HepG2 (cell line): ENCODE data around the gene SMOC1. TPM values are rescaled to one million over a fixed set of nuclear protein-coding genes. Genes with fewer than 3 reads are reported as not detected.

Experiments
- ATAC-seq: fragments of 200-7000 bp; cut with Tn5 transposase; 3 replicates; pipeline ENCODE4 v1.9.1; 2020; ENCODE audit warnings: mild to moderate bottlenecking, moderate library complexity
- BruUV-seq: library from RNA; stranded (reverse); fragments of 400-500 nt; replicated peaks from 2 replicates; lab custom pipeline; 2021; lab: Mats Ljungman, UMichigan
- CTCF ChIA-PET: fragments of 300-600 bp; formaldehyde crosslinking; extraction: SDS; loops from one replicate; lab custom pipeline; 2021; ENCODE audit warnings: low total read pairs, inconsistent platforms, low intra/inter-chr PET ratio; lab: Yijun Ruan, JAX
- POLR2A ChIA-PET: fragments of 350-600 bp; sonication (Branson Sonifier 250); formaldehyde crosslinking; loops from one replicate; lab custom pipeline; 2020; ENCODE audit warnings: antibody characterized with exemption, inconsistent platforms; lab: Yijun Ruan, JAX
- DNase-seq: peaks from one replicate; pipeline ENCODE4 v3.0.0-alpha.2; 2015; ENCODE audit warnings: low spot score
- FAIRE-seq: peaks from 3 replicates; lab custom pipeline; 2011; peaks lifted over from hg19 to GRCh38; lab: Jason Lieb, UNC
- H2AFZ ChIP-seq: one replicate; pipeline ENCODE4 v1.6.1; 2011; ENCODE audit warnings: low read length, inconsistent platforms
- H3K27ac ChIP-seq: fragments of 300-600 bp; 3 replicates; pipeline ENCODE4 v1.8.0; 2011; ENCODE audit warnings: mixed run types, mild to moderate bottlenecking, mixed read lengths, low read length, inconsistent platforms; ENCODE audit not compliant: insufficient read depth; ENCODE audit errors: extremely low read length
- H3K27me3 ChIP-seq, 2 experiments: fragments of 200-600 bp in 1 of 2; 2 replicates in 1 of 2; 3 replicates in 1 of 2; pipeline versions ENCODE4 v1.6.0 to v1.8.0; 2011; ENCODE audit warnings: low read length in 2 of 2, mild to moderate bottlenecking in 2 of 2, moderate library complexity in 2 of 2, inconsistent platforms in 1 of 2; ENCODE audit not compliant: insufficient read depth in 2 of 2, control insufficient read depth in 1 of 2
- H3K36me3 ChIP-seq, 2 experiments: fragments of 200-600 bp in 1 of 2; replicated peaks in 1 of 2; 2 replicates in 1 of 2; 3 replicates in 1 of 2; pipeline versions ENCODE4 v1.5.1 to v1.8.0; 2011; ENCODE audit warnings: low read length in 2 of 2, inconsistent platforms in 1 of 2; ENCODE audit not compliant: insufficient read depth in 2 of 2, control insufficient read depth in 1 of 2
- H3K4me1 ChIP-seq: 2 replicates; pipeline ENCODE4 v1.5.1; 2012; ENCODE audit warnings: low read length, inconsistent platforms; ENCODE audit not compliant: insufficient read depth
- H3K4me2 ChIP-seq: 2 replicates; pipeline ENCODE4 v1.6.0; 2011; ENCODE audit warnings: low read depth, low read length, inconsistent platforms
- H3K4me3 ChIP-seq, 3 experiments: fragments of 200-600 bp in 1 of 3; sonication (generic), shearing (Covaris generic) in 1 of 3; replicated peaks in 1 of 3; 2 replicates each; pipeline ENCODE4 v1.5.1; 2011 to 2016; ENCODE audit warnings: low read length in 3 of 3, inconsistent platforms in 2 of 3, low read depth in 2 of 3, mild to moderate bottlenecking in 2 of 3, control low read depth in 1 of 3, mixed read lengths in 1 of 3; ENCODE audit not compliant: insufficient read depth in 1 of 3
- H3K79me2 ChIP-seq: one replicate; pipeline ENCODE4 v1.6.1; 2011; ENCODE audit warnings: low read length, inconsistent platforms; ENCODE audit not compliant: insufficient read depth
- H3K9ac ChIP-seq: 2 replicates; pipeline ENCODE4 v1.6.0; 2011; ENCODE audit warnings: mild to moderate bottlenecking, low read depth, low read length, inconsistent platforms; ENCODE audit not compliant: insufficient read depth
- H3K9me3 ChIP-seq: 2 replicates; pipeline ENCODE4 v1.5.1; 2012; ENCODE audit warnings: mild to moderate bottlenecking, low read length
- H4K20me1 ChIP-seq: 2 replicates; pipeline ENCODE4 v1.6.0; 2011; ENCODE audit warnings: inconsistent platforms, mild to moderate bottlenecking, low read length, moderate library complexity; ENCODE audit not compliant: insufficient read depth
- CTCF ChIP-seq: sonication (generic); formaldehyde crosslinking; IDR thresholded peaks from 2 replicates; pipeline ENCODE4 v1.5.0; 2020; ENCODE audit warnings: mild to moderate bottlenecking, missing genetic modification reagents, moderate library complexity
- FOXA1 ChIP-seq, 2 experiments: fragments of 450-650 bp in 1 of 2; sonication (generic) in 1 of 2; formaldehyde crosslinking in 1 of 2; IDR thresholded peaks; 2 replicates each; pipeline versions ENCODE4 v1.4.0 to v1.6.1; 2016 to 2020; ENCODE audit warnings: missing genetic modification reagents in 1 of 2
- FOXK2 ChIP-seq: fragments of 450-650 bp; IDR thresholded peaks from 2 replicates; pipeline ENCODE4 v1.6.1; 2016
- KDM5B ChIP-seq: sonication (generic); formaldehyde crosslinking; IDR thresholded peaks from 2 replicates; pipeline ENCODE4 v1.4.0; 2020; ENCODE audit warnings: missing genetic modification reagents, mild to moderate bottlenecking, borderline replicate concordance
- NR0B2 ChIP-seq: sonication (generic); formaldehyde crosslinking; IDR thresholded peaks from 2 replicates; pipeline ENCODE4 v1.4.0; 2020; ENCODE audit warnings: mild to moderate bottlenecking, missing genetic modification reagents
- PREB ChIP-seq: sonication (generic); formaldehyde crosslinking; IDR thresholded peaks from 2 replicates; pipeline ENCODE4 v1.4.0; 2020; ENCODE audit warnings: missing genetic modification reagents
- RARA ChIP-seq: IDR thresholded peaks from 2 replicates; pipeline ENCODE4 v1.6.1; 2016; ENCODE audit warnings: missing genetic modification reagents, missing compliant biosample characterization
- REPIN1 ChIP-seq: sonication (generic); formaldehyde crosslinking; IDR thresholded peaks from 2 replicates; pipeline ENCODE4 v1.8.0; 2022; ENCODE audit warnings: missing genetic modification reagents, low read depth, mild to moderate bottlenecking, borderline replicate concordance
- SMAD3 ChIP-seq: sonication (generic); formaldehyde crosslinking; IDR thresholded peaks from 2 replicates; pipeline ENCODE4 v1.4.0; 2020; ENCODE audit warnings: missing genetic modification reagents
- SOX5 ChIP-seq: IDR thresholded peaks from 2 replicates; pipeline ENCODE4 v1.6.1; 2016; ENCODE audit warnings: borderline replicate concordance
- ZBTB42 ChIP-seq: sonication (generic); formaldehyde crosslinking; IDR thresholded peaks from 2 replicates; pipeline ENCODE4 v1.5.0; 2020; ENCODE audit warnings: mild to moderate bottlenecking, missing genetic modification reagents
- ZNF10 ChIP-seq: sonication (generic); formaldehyde crosslinking; IDR thresholded peaks from 2 replicates; pipeline ENCODE4 v1.4.0; 2020; ENCODE audit warnings: mild to moderate bottlenecking, low read depth, missing genetic modification reagents, borderline replicate concordance
- ZNF383 ChIP-seq: sonication (generic); formaldehyde crosslinking; IDR thresholded peaks from 2 replicates; pipeline ENCODE4 v1.4.0; 2020; ENCODE audit warnings: missing genetic modification reagents, mild to moderate bottlenecking, borderline replicate concordance
- WGBS: methylation state at CpG from one replicate; pipeline ENCODE4 v1.1.6; 2017; ENCODE audit warnings: low lambda C conversion rate; 5-methylcytosine and 5-hydroxymethylcytosine counted together
- in situ Hi-C: cut with HindIII; loops from 2 replicates; pipeline ENCODE4 v1.10.0; 2017; ENCODE audit warnings: low pct_unique_long_range_greater_than_20kb; ENCODE audit not compliant: extremely low pct_ligation_motif_present
- intact Hi-C: fragments of 100-400 bp; cut with micrococcal nuclease; formaldehyde crosslinking; loops from one replicate; pipeline ENCODE4 v1.10.0; 2022; ENCODE audit not compliant: unreplicated experiment
- polyA plus RNA-seq, 8 experiments: library from polyadenylated mRNA; depleted of rRNA in 3 of 8; stranded (reverse) in 7 of 8; unstranded in 1 of 8; fragments of >200 nt; fragmentation: Illumina TruSeq in 4 of 8; extraction: Trizol in 4 of 8; gene quantifications; 2 replicates each; pipeline versions ENCODE4 v1.2.1 to v1.2.3, GENCODE V29; 2011 to 2016; ENCODE audit warnings: low read depth in 4 of 8, missing spikeins in 1 of 8, mixed read lengths in 1 of 8; ENCODE audit not compliant: insufficient read depth in 1 of 8
- total RNA-seq, 5 experiments: library from RNA; depleted of rRNA; stranded (reverse); fragments of >200 nt; fragmentation: Illumina TruSeq; extraction: Trizol; gene quantifications; 2 replicates each; pipeline ENCODE4 v1.2.3, GENCODE V29; 2016; ENCODE audit warnings: low read depth in 1 of 5
- TF ChIP-seq, protein P1 (sequence below): sonication (generic); formaldehyde crosslinking; IDR thresholded peaks from 2 replicates; pipeline ENCODE4 v1.8.0; 2022; ENCODE audit warnings: mild to moderate bottlenecking, missing genetic modification reagents, moderate library complexity
- TF ChIP-seq, protein P2 (sequence below): sonication (generic); formaldehyde crosslinking; IDR thresholded peaks from 2 replicates; pipeline ENCODE4 v1.4.0; 2020; ENCODE audit warnings: missing genetic modification reagents

Gene SMOC1
- total and polyA plus RNA-seq, 2 of the 13 experiments (the other 11 are each of a cell fraction or from before 2014, with no cell fraction given): 17.8 to 35.6 TPM

DNA sequence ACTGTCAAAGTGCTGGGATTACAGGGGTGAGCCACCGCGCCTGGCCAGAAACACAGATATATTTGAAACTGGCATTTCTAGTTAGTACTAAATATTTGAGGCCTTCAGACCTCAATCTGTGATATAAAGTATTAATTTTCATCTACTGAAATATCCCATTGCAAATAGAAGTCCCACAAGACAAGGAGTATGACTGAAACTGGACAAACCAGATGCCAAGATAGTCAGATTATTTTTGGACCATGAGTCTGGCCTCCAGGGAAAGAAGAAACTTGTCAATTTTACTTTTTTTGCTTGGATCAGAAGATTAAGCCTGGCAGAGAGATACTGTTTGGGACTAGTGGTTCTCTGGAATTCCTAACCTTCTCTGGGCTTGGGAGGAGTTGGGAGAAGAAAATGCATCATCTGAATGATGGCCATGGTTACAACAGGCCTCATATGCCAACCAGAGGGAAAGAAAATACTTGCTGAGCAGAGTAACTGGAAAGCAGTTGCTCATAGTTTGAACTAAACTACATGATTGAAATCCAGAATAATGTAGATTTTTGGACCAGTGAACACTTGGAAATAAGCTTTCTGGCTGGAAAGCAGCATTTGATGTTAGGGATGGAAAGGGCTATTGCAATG, 2.9 kb upstream of the SMOC1 start (continued):
- TF ChIP-seq ZNF383 (CRISPR knock-in tag) (no peak), KDM5B (CRISPR knock-in tag) (no peak)
- TF ChIP-seq, all 625 proteins: peak for 1

DNA sequence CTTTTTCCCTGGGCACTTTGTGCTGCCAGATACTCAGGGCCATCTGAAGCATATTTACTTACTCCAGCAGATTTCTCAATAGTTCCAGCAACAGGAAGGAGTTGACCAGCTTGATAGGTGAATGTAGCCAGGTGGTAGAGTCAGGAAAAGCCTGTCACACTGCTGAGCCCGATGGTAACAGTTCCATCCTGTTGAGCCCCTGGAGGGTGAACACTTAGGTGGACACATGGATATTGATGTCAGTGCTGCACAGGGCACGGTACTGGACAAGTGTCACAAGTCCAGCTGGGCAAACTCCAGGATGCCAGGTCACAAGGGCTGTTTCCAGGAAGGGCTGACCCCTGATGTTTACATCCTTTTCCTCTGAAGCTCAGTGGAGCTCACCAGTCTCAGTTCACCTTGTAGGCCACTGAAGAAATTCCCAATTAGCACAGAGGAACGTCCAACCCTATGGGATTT, 2.3 kb upstream of the SMOC1 start:
- ATAC-seq (peak; percentile 46), DNase-seq (peak; percentile 72), FAIRE-seq (peak; percentile 65)
- no TSS peak for BruUV-seq
- POLR2A ChIA-PET: interaction anchor here (1.0 to 4.1 kb wide), 9 partner anchors 11 to 151 kb away, joined by 3 to 148 read pairs (median 3); partner anchors contain the start of gene SRSF5
- in situ Hi-C loops: no loop called here
- CTCF ChIA-PET: no interaction called here
- Histone ChIP-seq H3K4me2 (peak overlapping the region; percentile 75), H3K9me3 (no peaks in the 10 kb centered on the region), H3K4me3 (peak overlapping the region in 1 of 3 experiments; percentile 41; a peak in 2 of 6 replicates), H4K20me1 (no peaks in the 10 kb centered on the region; the same call in 1 of the 2 replicates), H3K27me3 (no peaks in the 10 kb centered on the region; a peak in 1 of 5 replicates), H3K79me2 (peaks cover 24% of the 10 kb centered on the region), H3K4me1 (peaks cover 69% of the 10 kb centered on the region), H2AFZ (no peak overlapping the region), H3K9ac (no peak overlapping the region; the same call in 1 of the 2 replicates), H3K36me3 (no peaks in the 10 kb centered on the region), H3K27ac (peak overlapping the region; percentile 9)
- WGBS: 13% methylated on average over 2 of the region's 3 CpGs
- intact Hi-C loops: loop anchor here (2.0 kb wide), 2 partner anchors 60 to 136 kb away; no protein-coding TSS in a partner anchor
- TF ChIP-seq FOXK2 (peak; percentile 55; the same call in 1 of the 2 replicates), ZNF10 (CRISPR knock-in tag) (no peak), ZBTB42 (CRISPR knock-in tag) (no peak), SMAD3 (CRISPR knock-in tag) (0 out of 2 replicates have a peak, but pooled peaks have one; percentile 36), RARA (peak; percentile 93), REPIN1 (0 out of 2 replicates have a peak, but pooled peaks have one; percentile 59), FOXA1 (IDR thresholded peaks at IDR 0.05) (no peak), FOXA1 (CRISPR knock-in tag; IDR thresholded peaks at IDR 0.05) (peak; percentile 69), CTCF (CRISPR knock-in tag) (peak; percentile 15; the same call in 1 of the 2 replicates), NR0B2 (no peak), PREB (CRISPR knock-in tag) (no peak), SOX5 (peak; percentile 66)
- TF ChIP-seq, protein P1, sequence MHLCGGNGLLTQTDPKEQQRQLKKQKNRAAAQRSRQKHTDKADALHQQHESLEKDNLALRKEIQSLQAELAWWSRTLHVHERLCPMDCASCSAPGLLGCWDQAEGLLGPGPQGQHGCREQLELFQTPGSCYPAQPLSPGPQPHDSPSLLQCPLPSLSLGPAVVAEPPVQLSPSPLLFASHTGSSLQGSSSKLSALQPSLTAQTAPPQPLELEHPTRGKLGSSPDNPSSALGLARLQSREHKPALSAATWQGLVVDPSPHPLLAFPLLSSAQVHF: no peak
- TF ChIP-seq, protein P2, sequence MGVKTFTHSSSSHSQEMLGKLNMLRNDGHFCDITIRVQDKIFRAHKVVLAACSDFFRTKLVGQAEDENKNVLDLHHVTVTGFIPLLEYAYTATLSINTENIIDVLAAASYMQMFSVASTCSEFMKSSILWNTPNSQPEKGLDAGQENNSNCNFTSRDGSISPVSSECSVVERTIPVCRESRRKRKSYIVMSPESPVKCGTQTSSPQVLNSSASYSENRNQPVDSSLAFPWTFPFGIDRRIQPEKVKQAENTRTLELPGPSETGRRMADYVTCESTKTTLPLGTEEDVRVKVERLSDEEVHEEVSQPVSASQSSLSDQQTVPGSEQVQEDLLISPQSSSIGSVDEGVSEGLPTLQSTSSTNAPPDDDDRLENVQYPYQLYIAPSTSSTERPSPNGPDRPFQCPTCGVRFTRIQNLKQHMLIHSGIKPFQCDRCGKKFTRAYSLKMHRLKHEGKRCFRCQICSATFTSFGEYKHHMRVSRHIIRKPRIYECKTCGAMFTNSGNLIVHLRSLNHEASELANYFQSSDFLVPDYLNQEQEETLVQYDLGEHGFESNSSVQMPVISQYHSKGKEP (CRISPR knock-in tag): no peak
